ENCODE results near the gene SLC9A8.

DNA sequence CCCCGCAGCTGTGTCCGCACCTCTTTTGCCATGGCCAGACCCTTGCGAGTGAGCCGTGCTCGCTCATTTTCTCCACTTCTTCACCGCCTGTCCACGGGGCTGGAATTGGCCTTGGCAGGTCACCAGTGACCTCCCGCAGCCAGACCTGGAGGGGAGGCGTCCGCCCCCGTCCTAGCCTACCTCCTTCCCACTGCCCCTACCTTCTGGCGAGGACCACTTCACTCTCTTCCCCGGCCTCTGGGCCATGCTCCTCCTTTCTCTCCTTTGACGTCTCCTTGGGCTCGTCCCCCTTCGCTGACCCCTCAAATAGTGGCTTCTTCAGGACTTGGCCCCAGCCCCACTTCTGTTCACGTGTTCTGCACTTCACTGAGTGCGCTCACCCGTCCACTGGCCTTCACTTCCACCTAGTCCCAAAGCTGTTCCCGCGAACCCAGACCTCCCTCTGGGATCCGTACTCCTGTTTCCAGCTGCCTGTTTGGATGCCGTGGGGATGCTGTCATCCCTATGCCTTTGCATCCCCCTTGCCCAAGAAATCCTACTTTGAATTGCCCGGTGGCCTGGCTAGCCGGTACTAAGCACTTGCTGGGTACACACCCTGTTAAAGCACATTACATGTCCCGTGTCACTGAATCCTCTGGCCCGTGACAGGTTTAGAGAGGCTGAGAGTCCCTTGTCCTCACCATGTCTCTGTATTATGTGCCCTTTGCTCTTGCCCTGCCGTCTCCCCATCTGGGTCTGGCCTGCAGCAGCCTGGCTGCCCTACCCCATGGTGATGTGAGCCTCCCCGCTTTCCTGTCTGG, 69.7 kb downstream of the SLC9A8 start:
- TF ChIP-seq CTCF (IDR thresholded peaks at IDR 0.05), result no peak
- TF ChIP-seq ZFX (IDR thresholded peaks at IDR 0.05; ENCODE audit: borderline replicate concordance), result no peak
